ENCODE measurements around the gene SPON1.
"Not testable (repeated sequence)": the region's sequence is repeated elsewhere in the genome, so short reads cannot be mapped to it uniquely, and the experiment has no call there.

SPON1 gene

GRCh38 chr11:13974631-13975030 is 12.1 kb downstream of the SPON1 start:
- no peak overlapping the region for H3K4me3 ChIP-seq (replicated peaks; ENCODE audit: low read depth, low read length)
- DNase-seq (ENCODE audit: low read depth) = no peak
- no peak for TF ChIP-seq CTCF (IDR thresholded peaks at IDR 0.05; ENCODE audit: low read length, missing control alignments)

DNA sequence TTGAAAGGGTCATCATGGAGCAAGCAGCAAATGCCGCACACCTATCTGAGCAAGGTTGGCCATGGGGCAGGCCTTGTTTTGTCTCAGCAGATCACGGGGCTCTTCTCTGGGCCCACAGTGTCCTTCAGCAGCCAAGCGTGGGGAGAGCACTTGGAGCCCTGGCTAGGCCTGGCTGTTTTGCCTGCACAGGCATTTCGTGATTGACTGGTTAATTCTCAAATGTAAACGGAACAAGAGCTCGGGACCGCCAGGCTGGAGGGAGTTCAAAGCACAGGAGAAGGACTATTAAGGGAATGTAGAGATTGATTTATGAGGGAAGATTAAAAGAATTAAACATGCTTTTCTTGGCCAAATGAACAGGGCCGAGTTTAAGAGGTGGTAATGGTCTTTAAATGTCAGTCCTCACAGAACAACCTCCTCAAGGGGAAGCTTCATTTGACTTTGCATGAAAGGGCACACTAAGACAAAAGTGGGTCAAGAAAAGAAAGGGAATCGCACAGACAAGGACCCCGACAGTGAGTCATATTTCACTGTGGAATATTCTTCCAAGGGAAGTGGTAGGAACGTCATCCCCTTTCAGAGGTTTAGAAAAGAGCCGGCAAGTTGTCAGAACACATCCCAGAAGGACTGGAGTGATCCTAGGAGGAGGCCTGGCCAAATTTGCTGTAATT is 20.7 kb downstream of the SPON1 start:
- H3K4me3 ChIP-seq (replicated peaks; ENCODE audit: low read depth, low read length) = no peak overlapping the region
- DNase-seq (ENCODE audit: low read depth) = no peak
- TF ChIP-seq CTCF (IDR thresholded peaks at IDR 0.05; ENCODE audit: low read length, missing control alignments) = no peak

GRCh38 chr11:13984616-13985450 is 22.3 kb downstream of the SPON1 start:
- peak; percentile 16 for DNase-seq (ENCODE audit: low read depth)
- no peak for TF ChIP-seq CTCF (IDR thresholded peaks at IDR 0.05; ENCODE audit: low read length, missing control alignments)
- no peak overlapping the region for H3K4me3 ChIP-seq (replicated peaks; ENCODE audit: low read depth, low read length)

DNA sequence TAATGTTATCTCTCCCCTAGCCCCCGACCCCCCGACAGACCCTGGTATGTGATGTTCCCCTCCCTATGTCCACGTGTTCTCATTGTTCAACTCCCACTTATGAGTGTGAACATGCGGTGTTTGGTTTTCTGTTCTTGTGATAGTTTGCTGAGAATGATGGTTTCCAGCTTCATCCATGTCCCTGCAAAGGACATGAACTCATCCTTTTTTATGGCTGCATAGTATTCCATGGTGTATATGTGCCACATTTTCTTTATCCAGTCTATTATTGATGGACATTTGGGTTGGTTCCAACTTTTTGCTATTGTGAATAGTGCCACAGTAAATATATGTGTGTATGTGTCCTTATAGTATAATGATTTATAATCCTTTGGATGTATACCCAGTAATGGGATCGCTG is 24.2 kb downstream of the SPON1 start:
- H3K4me3 ChIP-seq (replicated peaks; ENCODE audit: low read depth, low read length); DNase-seq (ENCODE audit: low read depth): not testable (repeated sequence)

DNA sequence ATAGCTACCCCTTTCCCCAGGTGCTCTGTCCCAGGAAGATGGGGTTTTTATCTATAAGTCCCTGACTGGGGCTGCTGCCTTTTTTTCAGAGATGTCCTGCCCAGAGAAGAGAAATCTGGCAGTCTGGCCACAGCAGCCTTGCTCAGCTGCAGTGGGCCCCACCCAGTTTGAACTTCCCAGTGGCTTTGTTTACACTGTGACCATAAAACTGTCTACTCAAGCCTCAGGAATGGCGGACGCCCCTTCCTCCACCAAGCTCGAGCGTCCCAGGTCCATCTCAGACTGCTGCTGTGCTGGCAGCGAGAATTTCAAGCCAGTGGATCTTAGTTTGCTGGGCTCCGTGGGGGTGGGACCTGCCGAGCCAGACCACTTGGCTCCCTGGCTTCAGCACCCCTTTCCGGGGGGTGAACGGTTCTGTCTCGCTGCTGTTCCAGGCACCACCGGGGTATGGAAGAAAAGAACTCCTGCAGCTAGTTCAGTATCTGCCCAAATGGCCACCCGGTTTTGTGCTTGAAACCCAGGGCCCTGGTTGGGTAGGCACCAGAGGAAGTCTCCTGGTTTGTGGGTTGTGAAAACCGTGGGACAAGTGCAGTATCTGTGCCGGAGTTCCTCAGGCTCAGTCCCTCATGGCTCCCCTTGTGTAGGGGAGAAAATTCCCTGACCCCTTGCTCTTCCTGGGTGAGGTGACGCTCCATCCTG is 29.8 kb downstream of the SPON1 start:
- not testable (repeated sequence) for DNase-seq (ENCODE audit: low read depth); H3K4me3 ChIP-seq (replicated peaks; ENCODE audit: low read depth, low read length)

GRCh38 chr11:13993096-13993765 is 30.7 kb downstream of the SPON1 start:
- no peak overlapping the region for H3K4me3 ChIP-seq (replicated peaks; ENCODE audit: low read depth, low read length)
- TF ChIP-seq CTCF (IDR thresholded peaks at IDR 0.05; ENCODE audit: low read length, missing control alignments) = no peak
- no peak for DNase-seq (ENCODE audit: low read depth)

GRCh38 chr11:13997881-13998280 is 35.4 kb downstream of the SPON1 start:
- no peak for TF ChIP-seq CTCF (IDR thresholded peaks at IDR 0.05; ENCODE audit: low read length, missing control alignments)
- H3K4me3 ChIP-seq (replicated peaks; ENCODE audit: low read depth, low read length) = no peak overlapping the region
- no peak for DNase-seq (ENCODE audit: low read depth)

Measured in fibroblast of pulmonary artery (primary cell).